Urothelium cell line (cell line): ENCODE results near the gene BPHL.
"Not testable (repeated sequence)": the region's sequence is repeated elsewhere in the genome, so short reads cannot be mapped to it uniquely, and the experiment has no call there.

Experiments used
- DNase-seq: peaks from one replicate; pipeline ENCODE4 v3.0.0; 2011; ENCODE audit warnings: low spot score, mixed read lengths
- FAIRE-seq: peaks from 2 replicates; lab custom pipeline; 2011; peaks lifted over from hg19 to GRCh38; lab: Jason Lieb, UNC

The BPHL gene

GRCh38 chr6:3118353-3119039 lies at the start of gene BPHL:
Gene BPHL (plus strand): TSS chr6:3118711. CDS start chr6:3118741, 30 bp downstream.
- FAIRE-seq (no peak), DNase-seq (peak; percentile 99)

- no peak for DNase-seq
- no peak for FAIRE-seq
Measured at GRCh38 chr6:3071568-3071967, 46.9 kb upstream of the BPHL start.

GRCh38 chr6:3072798-3073197 lies 45.7 kb upstream of the BPHL start:
- no peak for FAIRE-seq
- DNase-seq = no peak

- DNase-seq (no peak), FAIRE-seq (no peak)
Measured at GRCh38 chr6:3073382-3073781, 45.1 kb upstream of the BPHL start.

- FAIRE-seq = no peak
- DNase-seq = no peak
Measured at GRCh38 chr6:3075772-3076113, 42.8 kb upstream of the BPHL start.

- no peak for FAIRE-seq
- DNase-seq = no peak
Measured at GRCh38 chr6:3076320-3076719, 42.2 kb upstream of the BPHL start.

GRCh38 chr6:3077430-3077829 lies 41.1 kb upstream of the BPHL start:
- DNase-seq (no peak), FAIRE-seq (no peak)

GRCh38 chr6:3078952-3079351 lies 39.6 kb upstream of the BPHL start:
- not testable (repeated sequence) for FAIRE-seq, DNase-seq

GRCh38 chr6:3079682-3080081 lies 38.8 kb upstream of the BPHL start:
- DNase-seq (no peak), FAIRE-seq (no peak)

GRCh38 chr6:3081960-3082359 lies 36.6 kb upstream of the BPHL start:
- DNase-seq (no peak), FAIRE-seq (no peak)

- FAIRE-seq (no peak), DNase-seq (no peak)
Measured at GRCh38 chr6:3085074-3085473, 33.4 kb upstream of the BPHL start.

- FAIRE-seq (no peak), DNase-seq (no peak)
Measured at GRCh38 chr6:3086282-3086946, 32.1 kb upstream of the BPHL start.

- FAIRE-seq (no peak), DNase-seq (no peak)
Measured at GRCh38 chr6:3088446-3088845, 30.1 kb upstream of the BPHL start.

GRCh38 chr6:3088968-3089367 lies 29.5 kb upstream of the BPHL start:
- FAIRE-seq (no peak), DNase-seq (no peak)

GRCh38 chr6:3090013-3090412 lies 28.5 kb upstream of the BPHL start:
- DNase-seq = no peak
- no peak for FAIRE-seq

- DNase-seq (no peak), FAIRE-seq (no peak)
Measured at GRCh38 chr6:3094815-3095214, 23.7 kb upstream of the BPHL start.

GRCh38 chr6:3102875-3103274 lies 15.6 kb upstream of the BPHL start:
- DNase-seq (no peak), FAIRE-seq (no peak)

- no peak for FAIRE-seq
- DNase-seq = no peak
Measured at GRCh38 chr6:3108746-3109414, 9.6 kb upstream of the BPHL start.

GRCh38 chr6:3109761-3110160 lies 8.8 kb upstream of the BPHL start:
- DNase-seq = no peak
- no peak for FAIRE-seq

- DNase-seq (no peak), FAIRE-seq (no peak)
Measured at GRCh38 chr6:3114377-3114776, 4.1 kb upstream of the BPHL start.

GRCh38 chr6:3117912-3118352 lies 579 bp upstream of the BPHL start:
- DNase-seq = no peak
- no peak for FAIRE-seq

- DNase-seq = no peak
- no peak for FAIRE-seq
Measured at GRCh38 chr6:3119040-3119723, 671 bp downstream of the BPHL start.
